HepG2 (cell line): ENCODE results near the gene PTPRD. TPM values are rescaled to one million over a fixed set of nuclear protein-coding genes. Genes with fewer than 3 reads are reported as not detected.

Source experiments
- ATF1 ChIP-seq: IDR thresholded peaks from 2 replicates; pipeline ENCODE4 v1.6.1; 2016; ENCODE audit warnings: mild to moderate bottlenecking, control low read depth
- FOXO4 ChIP-seq: sonication (generic); formaldehyde crosslinking; conservative IDR thresholded peaks from 2 replicates; pipeline ENCODE4 v1.8.1; 2023; ENCODE audit warnings: missing genetic modification reagents
- GPBP1L1 ChIP-seq: sonication (generic); formaldehyde crosslinking; IDR thresholded peaks from 2 replicates; pipeline ENCODE4 v1.5.0; 2020; ENCODE audit warnings: mild to moderate bottlenecking, missing genetic modification reagents
- GRHL1 ChIP-seq: sonication (generic); formaldehyde crosslinking; conservative IDR thresholded peaks from 2 replicates; pipeline ENCODE4 v1.8.0; 2022; ENCODE audit warnings: missing genetic modification reagents
- LCORL ChIP-seq, 2 experiments: fragments of 450-650 bp in 1 of 2; sonication (generic) in 1 of 2; formaldehyde crosslinking in 1 of 2; IDR thresholded peaks; 2 replicates each; pipeline versions ENCODE4 v1.5.0 to v1.6.1; 2017 to 2020; ENCODE audit warnings: antibody characterized with exemption in 1 of 2, missing genetic modification reagents in 1 of 2
- POLR2AphosphoS5 ChIP-seq: IDR thresholded peaks from 2 replicates; pipeline ENCODE4 v1.6.1; 2012; ENCODE audit warnings: low read depth, low read length
- RFX1 ChIP-seq: fragments of 450-650 bp; IDR thresholded peaks from 2 replicates; pipeline ENCODE4 v1.6.1; 2017
- RORA ChIP-seq: sonication (generic); formaldehyde crosslinking; IDR thresholded peaks from 2 replicates; pipeline ENCODE4 v1.5.0; 2020; ENCODE audit warnings: mild to moderate bottlenecking, missing genetic modification reagents, moderate library complexity
- TFE3 ChIP-seq: IDR thresholded peaks from 2 replicates; pipeline ENCODE4 v1.6.1; 2016
- ZBTB21 ChIP-seq: sonication (generic); formaldehyde crosslinking; IDR thresholded peaks from 2 replicates; pipeline ENCODE4 v1.4.0; 2020; ENCODE audit warnings: missing genetic modification reagents
- ZNF234 ChIP-seq: sonication (generic); formaldehyde crosslinking; conservative IDR thresholded peaks from 2 replicates; pipeline ENCODE4 v1.5.1; 2020; ENCODE audit warnings: mild to moderate bottlenecking, missing genetic modification reagents
- ZNF574 ChIP-seq: sonication (generic); formaldehyde crosslinking; IDR thresholded peaks from 2 replicates; pipeline ENCODE4 v1.4.0; 2020; ENCODE audit warnings: missing genetic modification reagents
- ZNF660 ChIP-seq: sonication (generic); formaldehyde crosslinking; IDR thresholded peaks from 2 replicates; pipeline ENCODE4 v1.5.1; 2020; ENCODE audit warnings: mild to moderate bottlenecking, low read depth, missing genetic modification reagents, borderline replicate concordance
- ZSCAN31 ChIP-seq: sonication (generic); formaldehyde crosslinking; IDR thresholded peaks from 2 replicates; pipeline ENCODE4 v1.5.0; 2020; ENCODE audit warnings: low read depth, mild to moderate bottlenecking, missing genetic modification reagents
- polyA plus RNA-seq, 8 experiments: library from polyadenylated mRNA; depleted of rRNA in 3 of 8; stranded (reverse) in 7 of 8; unstranded in 1 of 8; fragments of >200 nt; fragmentation: Illumina TruSeq in 4 of 8; extraction: Trizol in 4 of 8; gene quantifications; 2 replicates each; pipeline versions ENCODE4 v1.2.1 to v1.2.3, GENCODE V29; 2011 to 2016; ENCODE audit warnings: low read depth in 4 of 8, missing spikeins in 1 of 8, mixed read lengths in 1 of 8; ENCODE audit not compliant: insufficient read depth in 1 of 8
- total RNA-seq, 5 experiments: library from RNA; depleted of rRNA; stranded (reverse); fragments of >200 nt; fragmentation: Illumina TruSeq; extraction: Trizol; gene quantifications; 2 replicates each; pipeline ENCODE4 v1.2.3, GENCODE V29; 2016; ENCODE audit warnings: low read depth in 1 of 5

The PTPRD gene
- total and polyA plus RNA-seq, 2 of the 13 experiments (the other 11 are each of a cell fraction or from before 2014, with no cell fraction given) = 0.05 TPM; not detected in 1

GRCh38 chr9:10000669-10001068 is 612.1 kb downstream of the PTPRD start (continued):
- no peak for TF ChIP-seq ZNF574 (CRISPR knock-in tag)
- TF ChIP-seq ATF1 (CRISPR knock-in tag) = no peak
- no peak for TF ChIP-seq GPBP1L1 (CRISPR knock-in tag)
- no peak for TF ChIP-seq FOXO4
- TF ChIP-seq RORA (CRISPR knock-in tag) = no peak
- no peak for TF ChIP-seq GRHL1 (CRISPR knock-in tag)
- TF ChIP-seq RFX1 = no peak
- TF ChIP-seq POLR2AphosphoS5 = no peak
- no peak for TF ChIP-seq TFE3 (CRISPR knock-in tag)
- no peak for TF ChIP-seq ZNF660 (CRISPR knock-in tag)
- TF ChIP-seq ZBTB21 (CRISPR knock-in tag) = no peak
- TF ChIP-seq LCORL (IDR thresholded peaks at IDR 0.05) = no peak
- no peak for TF ChIP-seq LCORL (CRISPR knock-in tag; IDR thresholded peaks at IDR 0.05)
- no peak for TF ChIP-seq ZSCAN31 (CRISPR knock-in tag)
- no peak for TF ChIP-seq ZNF234 (CRISPR knock-in tag)
- TF ChIP-seq, all 625 proteins: peak for 0
